ENCODE data around the gene MAST4. TPM values are rescaled to one million over a fixed set of nuclear protein-coding genes. Genes with fewer than 3 reads are reported as not detected.
A peak's percentile ranks its signal among the peaks of the same experiment; 100 is the strongest.

The MAST4 gene
- total RNA-seq, 1 donor from 2014 or later: 38.3 TPM

DNA sequence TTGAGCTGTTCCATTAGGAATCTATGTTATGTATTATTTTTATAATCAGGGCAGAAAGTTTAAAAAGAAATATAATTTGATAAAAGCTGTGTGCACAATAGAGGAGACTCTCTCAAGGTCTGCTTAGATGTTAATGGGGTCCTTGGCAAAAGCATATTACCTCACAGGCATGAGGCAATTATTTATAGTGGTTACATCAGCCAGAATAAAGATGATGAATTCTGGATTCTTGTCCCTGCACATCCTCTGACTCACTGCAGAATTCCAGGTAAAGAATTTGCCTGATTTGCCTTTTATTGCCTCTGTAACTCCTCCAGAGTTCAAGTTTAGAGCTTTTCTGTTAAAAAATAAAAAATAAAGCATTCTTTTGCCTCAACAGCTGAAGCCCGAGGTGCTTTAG, 253.6 kb downstream of the MAST4 start:
- DNase-seq: peak; percentile 73

DNA sequence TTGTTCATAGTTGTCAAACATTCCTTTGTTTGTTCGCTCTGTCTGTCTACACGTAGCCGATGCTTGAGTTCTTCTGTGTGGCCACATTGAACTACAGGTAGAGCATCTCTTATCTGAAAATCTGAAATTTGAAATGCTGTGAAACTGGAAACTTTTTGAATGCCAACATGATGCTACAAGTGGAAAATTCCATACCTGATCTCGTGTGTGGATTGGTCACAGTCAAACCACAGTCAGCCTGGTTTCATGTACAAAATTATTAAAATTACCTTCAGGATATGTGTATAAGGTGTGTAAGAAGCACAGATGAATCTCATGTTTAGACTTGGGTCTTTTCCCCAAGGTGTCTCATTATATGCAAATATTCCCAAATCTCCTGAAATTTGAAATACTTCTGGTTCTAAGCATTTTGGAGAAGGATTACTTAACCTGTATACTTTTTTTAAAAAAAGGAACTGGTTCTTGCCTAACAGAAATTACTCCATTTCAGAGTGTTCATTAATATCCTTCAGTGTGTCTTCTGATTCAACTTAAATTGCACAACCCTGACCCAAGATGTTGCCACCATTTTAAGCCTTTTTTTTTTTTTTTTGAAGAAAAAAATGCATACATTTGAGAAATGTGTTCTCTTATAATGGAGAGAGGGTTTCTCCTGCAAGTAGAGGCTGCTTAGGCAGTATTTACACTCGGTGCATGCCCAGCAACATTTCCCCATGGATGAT, 254.3 kb downstream of the MAST4 start:
- no peak for DNase-seq

DNA sequence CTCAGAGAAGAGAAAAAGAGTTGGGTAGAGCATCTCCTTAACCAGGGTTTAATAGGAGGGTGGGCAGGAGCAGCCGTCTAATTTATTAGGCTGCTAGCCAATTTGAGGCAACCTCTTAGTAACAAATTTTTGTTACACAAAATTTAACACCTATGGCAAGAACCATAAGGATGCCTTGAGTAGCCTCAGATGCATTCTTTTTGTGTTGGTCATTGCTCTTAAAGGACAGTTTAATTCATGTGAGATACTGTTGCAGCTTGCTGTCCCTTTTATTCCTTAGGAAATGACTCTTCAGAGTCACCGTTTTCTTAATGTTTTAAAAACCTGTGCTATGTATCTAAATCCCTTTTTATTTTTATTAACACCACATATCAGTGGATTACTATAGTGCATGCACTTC, 255.1 kb downstream of the MAST4 start:
- DNase-seq: no peak

DNA sequence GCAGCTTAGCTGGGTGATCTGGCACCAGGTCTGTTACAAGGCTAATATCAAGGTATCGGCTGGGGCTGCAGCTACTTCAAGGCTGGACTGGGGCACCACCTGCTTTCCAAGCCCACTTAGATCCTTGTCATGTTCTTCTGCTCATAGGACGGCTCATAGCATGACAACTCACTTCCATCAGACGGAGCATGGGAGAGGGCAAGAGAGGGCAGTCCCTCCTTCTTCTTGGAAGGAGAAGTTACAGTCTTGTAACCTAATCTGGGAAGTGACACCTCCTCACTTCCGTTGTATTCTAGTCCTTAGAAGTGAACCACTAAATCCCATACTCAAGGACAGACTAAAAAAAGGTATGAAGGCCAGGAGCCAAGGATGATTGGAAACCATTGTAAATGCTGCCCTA, 258.2 kb downstream of the MAST4 start:
- no peak for DNase-seq

DNA sequence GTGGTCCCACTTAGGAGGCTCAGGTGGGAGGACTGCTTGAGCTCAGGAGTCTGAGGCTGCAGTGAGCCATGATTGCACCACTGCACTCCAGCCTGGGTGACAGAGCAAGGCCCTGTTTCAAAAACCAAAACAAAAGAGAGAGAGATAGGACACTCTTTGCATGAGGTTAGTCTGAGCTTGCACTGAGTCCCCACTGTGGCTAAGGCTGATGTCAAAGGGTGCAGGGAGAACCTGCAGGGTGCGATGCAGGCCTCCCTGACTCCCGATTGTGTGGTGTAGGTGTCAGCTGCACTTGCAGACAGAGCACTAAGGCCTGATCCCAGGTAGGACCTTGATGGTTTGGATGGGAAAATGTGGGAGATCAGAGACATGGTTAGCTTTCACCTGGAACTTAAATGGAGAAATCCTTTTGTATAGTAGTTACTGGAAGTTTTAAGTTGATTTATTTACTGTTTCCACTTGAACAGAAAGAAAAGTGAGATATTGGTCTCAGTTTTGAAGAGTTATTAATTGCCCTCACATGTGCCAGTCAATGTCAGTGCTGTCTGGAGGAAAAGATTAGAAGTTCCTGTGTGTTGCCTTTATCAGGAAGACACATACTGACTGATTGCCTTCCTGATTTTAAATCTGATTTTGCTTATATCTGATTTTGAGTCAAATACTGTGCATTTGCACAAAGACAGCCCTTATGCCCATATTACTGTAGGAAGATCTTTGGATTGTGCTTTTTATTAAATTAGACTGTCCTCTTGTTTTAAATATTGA, 260.0 kb downstream of the MAST4 start:
- peak; percentile 54 for DNase-seq

DNA sequence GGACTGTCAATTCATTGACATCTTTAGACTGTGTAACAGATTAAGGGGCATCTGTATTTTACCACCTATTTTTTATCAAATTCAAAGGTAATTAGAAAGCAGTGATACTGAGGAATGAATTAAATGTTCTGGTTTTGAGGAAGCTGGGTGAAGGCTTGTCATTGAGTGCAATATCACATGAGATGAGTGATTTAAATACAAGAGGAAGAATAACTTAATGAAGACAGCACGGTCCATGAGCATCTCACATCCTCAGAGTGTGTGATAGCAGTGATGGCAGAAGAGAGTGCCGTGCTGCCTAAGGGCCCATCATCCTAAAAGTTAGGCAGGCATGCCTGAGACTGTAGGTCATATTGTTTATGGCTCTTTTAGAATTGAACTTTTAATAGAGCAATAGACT, 263.3 kb downstream of the MAST4 start:
- no peak for DNase-seq

DNA sequence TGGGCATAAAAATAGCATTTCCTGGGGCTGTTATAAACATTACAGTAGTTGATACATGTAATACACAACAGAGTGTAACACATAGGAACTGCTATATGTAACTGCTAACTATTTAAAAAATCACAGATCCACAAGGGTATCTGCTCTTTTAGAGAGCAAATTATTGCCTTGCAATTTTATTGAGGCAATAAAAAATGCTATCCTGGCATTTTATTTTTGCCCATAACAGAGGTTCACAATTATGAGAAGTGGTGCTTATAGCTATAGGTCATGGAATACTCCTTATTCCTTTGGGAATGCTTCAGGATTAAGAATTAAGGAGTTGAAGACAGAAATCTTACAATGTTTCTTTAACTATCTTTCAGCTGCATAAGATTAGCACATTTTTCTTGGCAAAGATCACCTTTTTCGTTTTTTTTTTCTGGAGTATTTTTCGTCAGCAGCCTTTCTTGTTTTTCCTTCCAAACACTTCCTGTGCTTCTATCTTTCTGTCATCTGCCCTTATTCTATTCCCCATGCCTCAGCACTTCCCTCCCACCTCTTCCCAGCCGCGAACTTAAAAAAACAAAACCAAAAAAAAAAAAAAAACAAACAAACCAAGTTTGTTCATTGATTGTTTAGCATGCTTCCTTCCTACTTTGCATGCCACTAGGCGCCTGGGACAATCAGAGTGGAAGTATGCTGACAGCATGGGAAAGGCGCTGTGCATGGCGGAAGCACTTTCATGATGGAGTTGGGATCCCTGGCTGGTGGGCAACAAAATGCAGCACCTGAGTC, 264.2 kb downstream of the MAST4 start:
- peak; percentile 86 for DNase-seq

DNA sequence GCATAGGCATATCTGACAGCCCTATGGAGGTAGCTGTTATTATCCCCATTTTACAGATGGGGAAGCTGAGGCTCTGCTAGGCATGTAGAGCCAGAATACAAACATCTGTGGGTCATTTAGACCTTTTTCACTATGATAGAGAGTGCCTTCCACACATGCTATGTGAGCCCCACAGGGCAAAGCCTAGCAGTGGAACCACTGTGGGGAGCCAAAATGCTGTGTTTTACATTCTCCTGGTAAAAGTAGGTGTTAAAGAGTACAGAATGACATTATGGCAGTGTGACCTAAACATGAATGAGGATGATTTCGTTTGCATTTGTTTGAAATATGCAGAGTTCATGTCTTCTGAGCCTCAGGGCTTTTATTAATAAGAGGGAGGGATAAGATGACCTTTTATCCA, 265.2 kb downstream of the MAST4 start:
- DNase-seq: no peak

DNA sequence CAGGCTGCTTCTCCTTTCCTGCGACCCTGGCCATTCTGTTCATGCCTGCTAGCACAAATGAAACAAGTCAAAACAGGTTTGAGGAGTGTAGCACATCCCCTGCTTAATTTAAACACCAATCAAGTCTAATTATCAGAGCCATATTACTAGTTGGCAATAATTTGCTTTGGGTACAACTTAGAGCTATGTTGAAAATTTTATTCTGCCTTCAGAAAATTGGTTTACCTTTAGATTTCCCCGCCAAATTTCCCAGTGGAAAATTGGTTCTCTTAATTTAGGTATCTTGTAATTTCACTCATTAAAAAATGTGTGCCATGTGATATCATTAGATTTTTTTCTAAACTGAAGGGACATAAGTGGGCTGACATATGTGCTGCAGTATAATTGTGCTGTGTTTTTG, 265.8 kb downstream of the MAST4 start:
- no peak for DNase-seq

DNA sequence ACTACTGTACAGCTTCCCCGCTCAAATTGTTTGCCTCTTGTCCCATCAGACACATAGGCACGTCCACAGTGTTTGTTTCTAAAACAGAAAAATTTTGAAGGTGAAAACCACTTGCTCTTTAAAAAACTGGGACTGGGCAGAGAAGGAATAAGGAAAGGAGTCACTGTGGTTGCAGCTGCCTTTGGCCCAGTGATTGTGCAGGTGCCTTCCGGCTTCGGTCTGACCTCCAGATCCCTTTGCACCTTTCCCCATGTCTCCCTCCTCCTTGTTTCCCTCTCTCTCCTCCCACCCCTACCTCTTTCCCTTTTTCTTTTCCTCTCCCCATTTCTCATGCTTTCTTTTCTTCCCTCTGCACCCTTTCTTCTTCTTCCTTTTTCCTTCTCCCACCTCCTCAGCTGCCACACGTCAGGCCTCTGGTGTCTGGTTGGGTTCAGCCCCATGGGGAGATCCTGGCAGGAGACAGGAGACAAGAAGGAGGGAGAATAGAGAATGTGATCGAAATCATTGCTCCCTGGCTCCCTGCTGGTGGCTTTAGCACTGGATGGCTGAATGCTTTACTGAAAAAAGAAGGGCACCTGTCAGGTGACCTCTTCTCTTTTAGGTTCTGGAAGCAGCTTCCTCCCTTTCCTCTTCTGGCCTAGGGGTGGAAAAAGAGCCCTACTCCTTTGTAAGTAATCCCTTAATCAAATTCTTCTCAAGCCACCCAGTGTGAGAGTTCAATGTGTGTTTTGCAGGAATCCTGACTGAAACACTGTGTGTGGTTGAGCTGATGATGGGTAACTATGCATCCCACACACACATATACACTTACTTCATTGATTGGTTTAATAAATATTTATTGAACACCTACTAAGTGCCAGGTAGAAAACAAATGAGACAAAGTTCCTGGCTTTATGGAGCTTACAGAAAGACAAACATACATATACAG, 267.3 kb downstream of the MAST4 start:
- no peak for DNase-seq

DNA sequence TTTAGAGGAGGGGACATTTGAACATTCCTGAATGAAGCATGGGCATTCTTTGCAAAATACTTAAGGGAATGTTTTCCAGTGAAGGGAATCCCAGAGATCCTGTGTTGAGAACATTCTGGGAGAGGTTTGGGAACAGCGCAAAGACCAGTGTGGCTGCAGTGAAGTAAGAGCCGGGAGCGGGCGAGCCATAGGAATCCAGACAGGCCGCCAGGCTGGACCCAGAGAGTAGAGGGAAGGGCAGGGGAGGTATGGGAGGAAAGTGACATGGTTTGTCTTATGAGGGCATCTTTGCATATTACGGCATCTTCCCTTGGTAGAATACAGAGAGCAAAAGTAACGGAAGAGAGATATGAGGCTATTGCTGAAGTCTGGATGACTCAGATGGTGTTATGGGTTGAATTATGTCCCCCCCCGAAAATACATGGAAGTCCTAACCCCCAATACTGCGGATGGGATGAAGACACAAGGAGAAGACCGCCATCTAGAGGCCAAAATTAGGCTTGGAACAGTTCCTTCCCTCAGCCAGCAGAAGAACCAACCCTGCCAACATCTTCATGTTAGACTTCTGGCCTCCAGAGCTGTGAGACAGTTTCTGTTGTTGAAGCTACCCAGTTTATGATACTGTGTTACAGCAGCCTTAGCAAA, 268.2 kb downstream of the MAST4 start:
- DNase-seq: peak; percentile 87

DNA sequence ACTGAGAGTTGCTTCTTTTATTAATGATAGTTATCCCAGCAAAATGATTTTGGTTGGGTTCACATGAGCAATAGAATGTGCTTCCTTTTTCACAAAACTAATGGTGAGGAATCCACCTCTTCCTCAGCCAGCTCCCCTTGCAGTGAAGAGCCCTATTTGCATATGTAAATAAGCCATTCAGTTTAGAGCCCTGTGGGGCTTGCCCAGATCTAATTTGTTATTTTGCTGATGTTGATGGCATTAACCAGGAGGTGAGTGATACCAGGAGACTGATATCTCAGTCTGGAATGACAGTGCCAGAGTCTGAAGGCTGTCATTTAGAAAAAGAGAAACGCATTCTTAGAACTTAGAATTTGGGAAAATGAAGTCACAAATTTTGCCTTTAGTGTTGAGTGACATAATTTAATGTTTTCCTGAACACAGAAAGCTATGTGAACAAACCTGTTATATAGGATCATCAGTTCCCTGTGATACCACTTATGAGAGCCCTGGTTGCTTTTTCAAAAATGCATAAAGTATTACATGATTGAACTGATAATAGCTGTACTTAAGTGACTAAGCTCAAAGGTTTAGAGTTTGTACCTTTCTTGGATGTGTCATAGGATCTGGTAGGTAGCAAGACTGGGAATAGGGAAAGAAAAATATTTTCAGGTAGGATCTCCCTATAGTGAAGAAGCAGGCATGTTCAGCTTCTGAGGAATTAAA, 271.6 kb downstream of the MAST4 start:
- DNase-seq: no peak

DNA sequence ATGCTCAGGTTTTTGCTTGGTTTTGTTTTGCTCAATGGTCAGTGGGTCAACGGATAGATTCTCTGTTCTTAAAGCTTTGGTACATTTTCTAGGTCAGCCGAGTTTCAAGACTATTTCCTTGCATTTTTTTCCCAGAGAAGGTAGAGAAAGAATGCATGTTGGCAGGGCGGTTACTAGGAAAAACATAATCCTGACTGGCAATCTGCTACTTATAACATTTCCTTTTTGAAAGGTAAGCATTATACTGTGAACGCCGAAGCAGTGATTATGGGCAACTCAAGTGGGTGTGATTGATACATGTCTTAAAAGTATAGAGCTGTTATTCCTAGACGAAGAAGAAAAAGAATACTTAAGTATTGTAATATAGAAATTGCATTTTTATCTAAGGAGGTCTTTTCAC, 273.2 kb downstream of the MAST4 start:
- DNase-seq: peak; percentile 54

DNA sequence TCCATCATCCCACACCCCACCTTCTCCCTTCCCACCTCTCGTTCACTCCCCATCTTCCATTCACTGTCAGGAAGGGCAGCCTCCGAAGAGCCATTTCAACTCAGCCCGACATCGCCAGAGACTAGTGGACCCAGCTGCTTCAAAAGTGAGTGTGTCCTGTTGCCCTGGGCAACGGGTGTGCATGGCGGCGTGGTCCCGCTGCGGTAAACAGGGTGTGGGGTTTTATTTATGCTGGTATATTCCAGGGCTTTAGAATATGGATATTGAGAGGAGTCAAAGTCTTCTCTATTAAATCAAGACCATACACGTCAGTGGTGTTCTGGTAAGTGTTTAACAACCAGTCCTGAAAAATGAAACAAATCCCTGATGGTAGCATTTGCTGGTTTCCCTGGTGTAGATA, 274.5 kb downstream of the MAST4 start:
- DNase-seq: no peak

DNA sequence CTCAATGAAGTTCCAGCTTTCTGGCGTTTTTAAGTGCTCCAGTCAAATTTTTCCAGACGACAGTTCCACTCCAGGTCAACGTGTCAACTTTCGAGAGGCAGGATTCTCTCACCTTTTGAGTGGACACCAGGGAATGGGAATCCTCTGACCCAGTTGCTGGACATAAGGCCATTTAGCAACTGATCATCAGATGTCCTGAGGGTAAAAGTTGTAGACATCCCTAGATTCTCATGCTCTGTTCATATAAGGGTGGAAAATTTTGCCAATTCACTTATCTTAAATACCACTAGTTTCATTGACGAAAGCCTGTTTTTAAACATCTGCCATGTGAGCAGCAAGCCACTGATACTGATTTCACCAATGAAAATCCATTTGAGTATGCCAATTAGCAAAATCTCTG, 275.5 kb downstream of the MAST4 start:
- no peak for DNase-seq

DNA sequence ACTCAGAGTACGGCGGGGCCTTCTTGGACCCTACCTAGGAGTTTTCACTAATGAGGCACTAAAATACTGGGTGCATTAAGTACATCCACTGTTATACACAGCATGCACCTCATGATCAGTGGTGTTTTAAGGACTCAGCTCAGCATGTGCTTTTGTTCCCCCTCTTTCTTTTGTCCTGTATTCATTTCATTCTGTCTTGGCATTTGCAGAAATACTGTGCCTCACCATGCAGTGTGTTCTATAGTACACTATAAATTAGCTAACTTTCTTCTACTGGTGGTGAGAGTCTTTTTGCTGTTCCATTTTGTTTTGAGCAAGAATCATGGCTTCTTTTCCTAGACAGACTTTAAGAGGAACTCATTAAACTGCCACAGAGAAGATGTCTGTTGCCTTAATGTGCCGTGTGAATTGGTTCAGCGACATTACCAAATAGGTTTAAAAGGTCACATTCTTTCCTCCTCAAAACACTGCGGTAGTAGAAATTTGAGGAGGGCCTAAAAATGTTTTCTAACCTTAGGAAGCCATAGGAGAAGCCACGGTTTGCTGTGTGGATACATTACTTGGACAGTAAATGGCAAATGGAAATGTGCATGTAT, 276.6 kb downstream of the MAST4 start:
- DNase-seq: no peak

DNA sequence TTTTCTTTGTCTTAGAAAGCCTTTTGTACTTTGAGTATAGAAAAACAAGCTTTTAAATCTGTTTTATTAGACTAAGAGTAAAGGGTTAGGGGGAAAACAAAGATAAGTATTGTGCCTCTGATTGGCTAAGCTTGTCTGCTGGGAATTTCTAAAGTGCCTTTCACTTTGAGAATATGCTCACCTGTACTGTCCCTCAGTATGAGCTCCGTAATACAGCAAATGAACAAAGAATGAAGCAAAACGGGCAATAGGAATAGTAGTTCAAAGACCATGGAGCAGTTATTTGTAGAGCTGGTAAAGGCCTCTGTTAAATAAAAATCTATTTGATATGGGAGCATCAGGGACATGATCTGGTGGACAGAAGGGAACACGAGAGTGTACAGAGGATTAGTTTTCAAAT, 277.8 kb downstream of the MAST4 start:
- DNase-seq: no peak

DNA sequence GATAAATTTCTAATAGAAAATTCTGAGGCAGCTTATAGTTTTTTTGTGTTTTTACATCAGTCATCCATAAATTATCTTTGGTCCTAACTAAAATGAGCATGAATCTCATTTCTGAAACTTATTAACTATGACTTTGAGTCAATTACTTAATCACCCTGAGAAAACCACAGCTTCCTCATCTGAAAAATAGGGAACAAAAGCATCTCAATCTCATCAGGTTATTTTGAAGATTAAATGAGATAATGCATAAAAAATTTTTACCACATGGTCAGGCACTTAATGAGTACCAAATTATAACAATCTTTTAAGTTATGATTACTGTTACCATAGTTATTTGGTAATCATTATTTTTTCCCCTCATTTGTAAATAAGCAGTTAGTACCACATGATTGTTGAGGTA, 279.1 kb downstream of the MAST4 start:
- no peak for DNase-seq

DNA sequence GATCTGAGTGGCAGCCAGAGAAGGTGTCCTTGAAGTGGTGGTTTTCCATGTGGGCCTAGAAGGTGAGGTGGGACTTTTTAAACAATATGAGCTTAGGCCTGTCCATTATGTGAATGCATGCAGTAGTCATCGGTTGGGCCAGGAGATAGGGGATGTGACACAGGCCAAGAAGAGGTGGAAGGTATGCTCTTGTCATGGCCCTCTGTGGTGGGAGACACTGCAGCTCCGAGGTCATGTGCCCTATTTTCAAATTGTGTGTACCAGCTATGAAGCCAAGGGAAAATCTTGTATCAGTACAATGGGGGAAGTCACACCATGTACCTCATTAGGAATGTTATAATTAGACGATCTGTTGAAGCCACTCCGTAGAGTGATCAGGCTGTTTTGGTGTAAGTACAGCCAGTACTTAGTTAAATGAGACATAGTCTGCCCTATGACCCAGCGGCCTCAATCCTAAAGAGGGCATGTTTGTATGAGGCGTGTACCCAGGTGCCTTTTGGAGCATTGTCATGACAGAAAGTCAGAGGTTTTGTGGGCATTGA, 280.1 kb downstream of the MAST4 start:
- no peak for DNase-seq

DNA sequence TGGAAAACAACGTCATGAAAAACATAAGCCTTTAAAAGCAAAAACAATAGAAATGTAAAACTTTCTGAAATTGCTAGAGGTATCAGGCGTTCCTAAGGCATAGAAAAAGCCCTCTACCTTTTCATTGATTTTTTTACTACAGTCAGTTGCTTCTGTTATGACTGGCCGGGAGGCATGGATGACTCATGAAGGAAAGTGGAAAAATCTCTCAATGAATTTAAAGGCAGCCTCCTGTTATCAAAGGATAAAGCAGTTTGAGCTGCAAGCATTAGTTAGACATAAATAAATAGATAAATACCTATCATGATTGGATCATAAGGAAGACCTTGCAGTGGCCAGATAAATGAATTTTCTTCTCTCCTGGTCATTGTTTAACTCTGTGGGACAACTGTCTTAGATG, 281.6 kb downstream of the MAST4 start:
- DNase-seq: peak; percentile 64

DNA sequence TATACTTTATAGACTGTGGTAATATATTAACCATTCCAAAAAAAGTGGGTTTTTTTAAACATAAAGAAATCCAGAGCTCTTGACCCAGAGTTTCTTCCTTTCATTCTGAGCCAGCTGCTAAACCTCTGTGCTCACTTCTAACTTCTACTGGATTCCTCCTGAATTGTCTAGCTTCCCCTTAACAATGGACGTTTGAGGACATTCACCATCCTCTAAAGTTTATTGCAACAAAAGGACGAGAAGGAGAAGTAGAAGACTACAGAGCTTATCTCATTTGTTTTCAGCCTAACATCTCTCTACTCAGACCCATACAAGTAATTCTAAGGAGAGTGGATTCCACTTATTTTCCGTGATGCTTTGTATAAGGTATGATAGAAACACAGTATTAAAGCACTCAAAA, 284.2 kb downstream of the MAST4 start:
- no peak for DNase-seq
